Activated T-cell treated with anti-CD3 and anti-CD28 coated beads, Interleukin-2, amount 50 U/mL, for 4 hours (primary cell): ENCODE data around the gene RBM15B. TPM values are rescaled to one million over a fixed set of nuclear protein-coding genes. Genes with fewer than 3 reads are reported as not detected.

ENCODE experiments used
- ATAC-seq, 2 donors: fragments of 200-7000 bp; cut with Tn5 transposase; one replicate each; pipeline ENCODE4 v1.10.0; 2021
- DNase-seq: peaks from one replicate; pipeline ENCODE4 v3.0.0-alpha.2; 2020
- H3K27me3 Mint-ChIP-seq: one replicate; pipeline ENCODE4 v1.8.0; 2021; ENCODE audit warnings: low read depth, mixed read lengths
- H3K36me3 Mint-ChIP-seq: one replicate; pipeline ENCODE4 v1.8.0; 2022; ENCODE audit warnings: mixed read lengths; ENCODE audit not compliant: insufficient read depth
- H3K4me1 Mint-ChIP-seq: one replicate; pipeline ENCODE4 v1.8.0; 2021; ENCODE audit warnings: low read depth, mixed read lengths
- H3K4me3 Mint-ChIP-seq: one replicate; pipeline ENCODE4 v1.8.0; 2021; ENCODE audit warnings: mild to moderate bottlenecking, moderate library complexity, mixed read lengths
- H3K9me3 Mint-ChIP-seq: one replicate; pipeline ENCODE4 v1.8.0; 2021; ENCODE audit warnings: mixed read lengths
- total RNA-seq, 3 donors: library from RNA; stranded (reverse); gene quantifications; one replicate each; pipeline ENCODE4 v1.2.1, GENCODE V29; 2021

The RBM15B gene
- total RNA-seq, 3 donors from 2014 or later: 42.1 to 43.4 (median 42.3) TPM

DNA sequence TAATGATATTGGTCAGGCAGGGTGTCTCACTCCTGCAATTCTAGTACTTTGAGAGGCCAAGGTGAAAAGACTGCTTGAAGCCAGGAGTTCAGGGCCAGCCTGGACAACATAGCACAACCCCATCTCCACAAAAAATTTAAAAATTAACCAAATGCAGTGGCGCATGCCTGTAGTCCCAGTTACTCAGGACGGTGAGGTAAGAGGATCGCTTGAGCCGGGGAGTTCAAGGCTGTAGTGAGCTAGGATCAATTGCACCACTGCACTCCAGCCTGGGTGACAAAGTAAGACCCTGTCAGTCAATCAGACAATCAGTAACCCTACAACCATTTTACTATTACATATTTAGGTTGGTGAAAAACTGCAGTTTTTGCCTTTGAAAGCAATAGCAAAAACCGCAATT lies 43.0 kb downstream of the RBM15B start:
- ATAC-seq (no peak), DNase-seq (no peak)
- Mint-ChIP-seq H3K27me3 (no peaks in the 10 kb centered on the region), H3K4me3 (no peak overlapping the region), H3K36me3 (peaks cover 21% of the 10 kb centered on the region), H3K4me1 (peaks cover 7% of the 10 kb centered on the region), H3K9me3 (no peaks in the 10 kb centered on the region)

DNA sequence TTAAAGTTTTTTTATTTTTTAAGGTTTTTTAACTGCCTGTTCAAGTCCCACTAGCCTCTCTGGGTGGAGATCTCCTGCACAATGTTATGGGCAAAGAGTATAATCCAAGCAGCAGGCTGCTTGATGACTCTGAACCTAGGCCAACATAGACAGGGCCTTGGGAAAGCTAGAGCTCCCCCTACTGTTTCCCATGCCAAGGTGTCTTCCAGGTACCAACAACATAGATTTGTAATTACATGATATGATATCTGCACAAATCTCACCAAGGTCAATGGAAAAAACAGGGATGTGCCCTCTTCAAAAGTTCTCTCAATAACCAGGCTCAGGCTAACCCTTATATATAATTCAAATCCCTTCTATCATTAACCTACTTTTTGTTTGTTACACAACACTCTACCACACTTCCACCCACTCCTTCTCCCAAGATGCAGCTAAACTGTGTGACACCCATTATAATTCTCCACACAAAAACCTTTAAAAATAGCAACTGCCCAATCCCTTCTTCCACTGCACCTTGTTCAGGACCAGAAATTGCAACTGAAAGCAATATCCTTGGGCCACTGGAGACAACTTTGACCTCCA lies 43.8 kb downstream of the RBM15B start:
- peaks cover 19% of the 10 kb centered on the region for H3K36me3 Mint-ChIP-seq
- H3K9me3 Mint-ChIP-seq: no peaks in the 10 kb centered on the region

DNA sequence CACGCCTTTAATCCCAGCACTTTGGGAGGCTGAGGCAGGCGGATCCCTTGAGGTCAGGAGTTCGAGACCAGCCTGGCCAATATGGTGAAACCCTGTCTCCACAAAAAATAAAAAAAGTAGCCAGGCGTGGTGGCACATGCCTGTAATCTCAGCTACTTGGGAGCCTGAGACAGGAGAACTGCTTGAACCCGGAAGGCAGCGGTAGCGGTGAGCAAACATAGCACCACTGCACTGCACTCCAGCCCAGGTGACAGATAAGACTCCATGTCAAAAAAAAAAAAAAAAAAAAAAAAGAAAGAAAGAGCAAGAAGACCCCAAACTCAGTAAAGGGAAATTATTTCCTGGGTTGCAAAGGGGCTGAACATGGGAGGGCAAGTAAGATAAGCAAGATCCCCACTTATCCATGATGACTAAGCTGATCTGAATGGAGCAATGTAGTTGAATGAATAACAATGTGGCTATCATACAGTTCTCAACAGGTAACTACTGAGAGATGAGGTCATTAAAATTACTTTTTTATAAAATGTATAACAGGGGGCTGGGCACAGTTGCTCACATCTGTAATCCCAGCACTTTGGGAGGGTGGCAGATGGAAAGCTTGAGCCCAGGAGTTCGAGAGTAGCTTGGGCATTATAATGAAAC lies 46.0 kb downstream of the RBM15B start:
- no peaks in the 10 kb centered on the region for H3K27me3 Mint-ChIP-seq

More for the DNA sequence above, 43.8 kb downstream of the RBM15B start:
- Mint-ChIP-seq H3K4me3 (no peak overlapping the region), H3K4me1 (peaks cover 7% of the 10 kb centered on the region), H3K27me3 (no peaks in the 10 kb centered on the region)
- peak; percentile 84 to 85 for ATAC-seq
- peak; percentile 26 for DNase-seq

DNA sequence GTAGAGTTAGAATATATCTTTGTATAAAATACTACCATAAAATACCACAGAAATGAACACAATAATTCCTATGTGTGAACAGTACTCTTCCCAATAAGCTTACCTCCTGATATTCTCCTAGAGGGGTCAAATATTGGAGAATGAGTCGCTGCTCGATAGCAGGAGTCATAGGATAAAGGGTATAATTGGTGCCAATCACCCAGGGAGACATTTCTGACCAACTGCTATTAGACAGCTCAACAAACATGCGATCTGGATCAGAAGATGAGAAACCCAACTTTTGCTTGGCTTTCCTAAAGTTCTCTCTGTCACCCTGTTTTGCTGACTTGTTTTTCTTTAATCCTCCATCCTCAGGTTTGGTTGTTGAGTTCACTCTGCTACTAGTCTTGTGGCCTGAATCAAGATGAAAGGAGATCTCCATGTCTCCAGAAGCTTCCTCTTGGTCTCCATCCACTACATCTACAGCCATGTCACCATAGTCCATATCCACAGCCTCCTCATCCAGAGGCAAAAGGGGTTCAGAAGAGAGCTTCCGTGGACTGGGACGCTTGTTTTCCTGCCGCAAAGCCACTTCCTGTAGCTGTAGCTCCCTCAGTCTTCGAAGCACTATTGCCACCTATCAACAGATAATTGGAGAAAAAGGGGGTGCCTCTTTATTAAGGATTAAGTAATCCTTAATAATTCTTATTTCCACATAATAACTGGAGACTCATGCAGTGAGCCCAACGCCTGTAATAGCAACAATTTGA lies 50.4 kb downstream of the RBM15B start:
- Mint-ChIP-seq H3K4me3 (no peak overlapping the region), H3K36me3 (peaks cover 17% of the 10 kb centered on the region), H3K27me3 (no peaks in the 10 kb centered on the region), H3K9me3 (no peaks in the 10 kb centered on the region), H3K4me1 (peaks cover 11% of the 10 kb centered on the region)
- DNase-seq (no peak), ATAC-seq (no peak)

More for the DNA sequence above, 46.0 kb downstream of the RBM15B start:
- Mint-ChIP-seq H3K9me3 (no peaks in the 10 kb centered on the region), H3K4me3 (no peak overlapping the region), H3K36me3 (peaks cover 29% of the 10 kb centered on the region), H3K4me1 (peaks cover 14% of the 10 kb centered on the region)
- DNase-seq (no peak), ATAC-seq (no peak)

DNA sequence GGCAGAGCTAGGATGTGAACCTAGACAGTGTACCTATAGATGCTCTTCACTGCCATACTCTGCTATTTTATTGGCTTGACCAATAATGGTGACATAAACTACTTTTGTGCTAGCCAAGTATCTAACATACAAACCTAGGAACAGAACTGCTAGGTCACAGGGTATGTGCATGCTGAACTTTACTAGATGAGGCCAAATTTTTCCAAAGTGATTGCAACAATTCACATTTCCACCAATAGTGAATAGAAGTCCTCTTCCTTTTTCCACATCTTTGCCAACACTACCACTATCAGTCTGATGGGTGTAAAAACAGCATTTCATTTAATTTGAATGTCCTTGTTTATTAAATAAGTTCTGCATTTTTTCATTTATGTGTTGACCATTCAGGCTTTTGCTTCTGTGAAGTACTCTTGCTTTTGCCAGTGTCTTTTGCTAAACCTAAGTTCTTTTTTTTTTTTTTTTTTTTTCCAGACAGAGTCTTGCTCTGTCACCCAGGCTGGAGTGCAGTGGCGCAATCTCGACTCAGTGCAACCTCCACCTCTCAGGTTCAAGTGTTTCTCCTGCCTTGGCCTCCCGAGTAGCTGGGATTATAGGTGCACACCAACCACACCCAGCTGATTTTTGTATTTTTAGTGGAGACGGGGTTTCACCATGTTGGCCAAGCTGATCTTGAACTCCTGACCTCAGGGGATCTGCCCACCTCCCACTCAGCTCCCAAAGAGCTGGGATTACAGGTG lies 54.6 kb downstream of the RBM15B start:
- H3K4me3 Mint-ChIP-seq: no peak overlapping the region
- no peaks in the 10 kb centered on the region for H3K9me3 Mint-ChIP-seq
- peaks cover 28% of the 10 kb centered on the region for H3K36me3 Mint-ChIP-seq
- DNase-seq (no peak), ATAC-seq (no peak)
- H3K27me3 Mint-ChIP-seq: no peaks in the 10 kb centered on the region
- peaks cover 26% of the 10 kb centered on the region for H3K4me1 Mint-ChIP-seq

Other genes starting within 250 kb of the RBM15B start
- gene MANF, start 6.0 kb upstream of the RBM15B start, total RNA-seq: 100 to 1,000 TPM; 226 to 237 (median 236) TPM
- gene DCAF1, start 108.7 kb downstream of the RBM15B start, total RNA-seq: 10 to 100 TPM; 42.3 to 47.1 (median 42.5) TPM
- 10 to 100 TPM; 35.1 to 40.5 (median 37.4) TPM for gene RAD54L2, start 147.4 kb downstream of the RBM15B start, total RNA-seq